GM19035 (cell line): ENCODE results near the gene SLC16A10.

Experiments used
- ATAC-seq: cut with Tn5 transposase; IDR thresholded peaks from one replicate; pipeline ENCODE4 v1.9.1; 2021; ENCODE audit not compliant: unreplicated experiment

Gene SLC16A10

DNA sequence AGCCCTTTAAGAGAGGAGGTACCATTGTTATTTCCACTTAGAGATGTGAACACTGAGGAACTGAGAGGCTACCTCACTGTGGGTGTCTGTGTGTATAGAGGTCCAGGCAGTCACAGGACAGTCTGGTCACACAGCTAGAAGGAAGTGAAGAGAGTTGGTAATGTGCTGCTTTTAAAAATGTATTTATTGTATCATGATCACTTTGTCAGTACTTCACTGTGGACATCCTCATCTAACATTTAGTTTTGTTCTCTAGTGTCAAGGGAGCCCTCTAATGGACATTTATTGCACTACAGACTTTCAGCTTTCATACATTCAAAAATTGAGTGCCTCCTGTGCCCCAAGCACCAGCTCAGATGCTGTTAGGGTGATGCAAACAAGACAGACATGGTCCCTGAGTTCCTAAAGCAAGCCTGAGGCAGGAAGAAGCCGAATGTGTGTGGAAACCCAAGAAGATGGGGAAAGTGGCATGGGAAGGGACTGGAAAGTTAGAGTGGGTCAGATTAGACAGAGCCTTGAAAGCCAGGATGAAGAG is 123.0 kb downstream of the SLC16A10 start:
- ATAC-seq = peak; percentile 70

DNA sequence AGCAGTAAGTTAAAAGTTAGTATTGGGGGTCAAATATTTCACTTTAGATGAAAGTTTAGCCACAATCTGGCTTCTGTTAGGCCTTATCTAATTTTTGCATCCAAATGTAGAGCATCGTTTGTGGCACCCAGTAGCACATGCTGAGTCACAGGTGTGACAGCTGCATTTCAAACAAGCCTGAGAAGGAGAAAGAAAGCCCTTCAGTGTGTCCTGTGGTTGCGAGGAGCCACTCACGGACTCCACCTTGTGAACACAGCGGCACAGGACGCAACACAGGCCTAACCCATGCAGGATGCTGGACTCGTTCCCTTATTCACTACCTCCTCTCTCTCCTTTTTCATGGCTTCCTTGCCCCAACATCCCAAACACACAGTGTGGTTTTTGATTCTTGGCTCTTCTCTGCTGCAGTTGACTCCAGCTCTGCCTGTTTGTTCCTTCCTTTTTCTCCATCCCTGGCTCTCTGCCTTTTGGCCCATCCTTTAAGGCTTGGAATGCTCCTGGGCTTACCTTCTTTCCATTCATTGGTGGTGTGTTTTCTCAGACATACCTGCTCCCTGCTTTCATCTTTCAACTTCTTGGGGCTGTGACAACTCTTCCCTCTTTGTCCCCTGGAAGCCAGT is 124.2 kb downstream of the SLC16A10 start:
- no peak for ATAC-seq

DNA sequence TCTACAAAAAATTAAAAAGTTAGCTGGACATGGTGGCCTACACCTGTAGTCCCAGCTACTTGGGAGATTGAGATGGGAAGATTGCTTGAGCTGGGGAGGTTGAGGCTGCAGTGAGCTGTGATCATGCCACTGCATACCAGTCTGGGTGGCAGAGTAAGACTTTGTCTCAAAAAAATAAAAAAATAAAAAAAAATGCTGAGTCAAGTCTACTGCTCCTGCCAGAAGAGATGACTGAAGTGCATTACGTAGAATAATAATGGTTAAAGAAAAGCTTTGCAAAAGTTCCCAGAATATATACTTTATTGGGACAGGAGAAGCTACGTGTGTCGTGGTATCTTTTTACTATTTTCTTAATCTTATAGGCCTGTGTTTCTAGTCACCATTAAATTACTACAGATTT is 125.3 kb downstream of the SLC16A10 start:
- no peak for ATAC-seq

DNA sequence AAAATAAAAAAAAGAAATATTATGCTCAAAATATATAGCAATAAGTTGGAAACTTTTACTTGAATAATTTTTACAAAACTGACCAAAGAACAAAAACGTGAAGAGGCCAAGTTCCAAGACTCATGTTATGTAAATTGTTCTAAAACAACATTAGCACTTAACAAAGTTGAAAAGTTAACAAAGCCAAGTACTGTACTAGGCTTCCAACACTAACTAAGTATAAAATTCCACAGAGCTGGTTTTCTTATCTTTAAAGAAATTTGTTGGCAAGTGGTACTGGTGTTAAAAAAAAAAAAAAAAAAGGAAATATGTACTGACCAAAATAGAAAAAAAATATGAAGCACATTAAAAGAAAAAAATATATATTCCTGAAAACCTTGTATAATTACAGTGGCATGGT is 127.8 kb downstream of the SLC16A10 start:
- no peak for ATAC-seq

DNA sequence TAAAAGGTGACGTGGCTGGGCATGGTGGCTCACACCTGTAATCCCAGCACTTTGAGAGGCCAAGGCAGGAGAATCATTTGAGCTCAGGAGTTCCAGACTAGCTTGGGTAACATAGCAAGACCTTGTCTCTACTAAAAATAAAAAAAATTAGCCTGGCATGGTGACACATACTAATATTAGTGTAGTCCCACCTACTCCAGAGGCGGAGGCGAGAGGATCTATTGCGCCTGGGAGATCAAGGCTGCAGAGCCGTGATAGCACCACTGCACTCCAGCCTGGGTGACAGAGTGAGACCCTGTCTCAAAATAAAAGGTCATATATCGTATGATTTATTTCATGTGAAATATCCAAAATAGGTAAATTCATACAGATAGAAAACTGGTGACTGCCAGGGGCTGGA is 132.5 kb downstream of the SLC16A10 start:
- ATAC-seq = no peak

DNA sequence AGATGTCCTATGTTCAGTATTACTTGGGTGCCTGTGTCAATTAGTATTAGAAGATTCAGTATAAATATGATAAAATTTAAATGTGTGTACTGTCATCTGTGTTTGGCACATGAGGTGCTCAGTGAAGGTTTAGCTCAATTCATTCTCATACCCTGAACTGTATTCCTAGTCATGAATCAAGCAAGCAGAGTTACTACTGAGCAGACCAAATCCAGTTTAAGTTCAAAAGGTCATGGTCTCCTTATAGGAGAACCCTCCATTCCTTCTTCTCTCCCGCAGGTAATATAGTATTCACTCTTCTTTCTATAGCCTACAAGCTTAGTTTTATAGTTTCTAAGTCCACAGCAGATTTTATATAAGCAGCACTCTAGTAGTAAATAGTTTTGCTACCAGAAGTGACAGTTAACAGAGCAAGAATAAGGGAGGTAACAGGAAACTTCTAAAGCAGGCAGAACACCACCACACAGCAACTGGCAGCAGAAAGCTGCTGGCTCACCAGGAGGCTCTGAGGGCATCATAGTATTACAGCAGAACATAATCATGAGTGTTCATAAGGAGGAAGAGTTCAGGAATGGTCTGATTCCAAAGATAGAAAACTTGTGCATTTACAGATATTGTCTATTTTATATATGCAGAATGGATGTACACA is 133.2 kb downstream of the SLC16A10 start:
- ATAC-seq = no peak

DNA sequence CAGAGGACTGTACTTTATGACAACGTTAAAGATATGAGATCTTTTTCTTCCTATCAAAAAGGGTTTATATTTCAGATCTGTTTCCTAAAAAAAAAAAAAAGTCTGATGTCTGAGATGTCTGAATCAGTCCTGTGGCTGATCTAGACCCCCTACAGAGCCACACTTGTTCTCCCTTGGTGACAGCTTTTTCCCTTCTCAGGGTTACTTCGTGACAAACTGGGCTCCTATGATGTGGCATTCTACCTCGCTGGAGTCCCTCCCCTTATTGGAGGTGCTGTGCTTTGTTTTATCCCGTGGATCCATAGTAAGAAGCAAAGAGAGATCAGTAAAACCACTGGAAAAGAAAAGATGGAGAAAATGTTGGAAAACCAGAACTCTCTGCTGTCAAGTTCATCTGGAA is 134.5 kb downstream of the SLC16A10 start:
- no peak for ATAC-seq

DNA sequence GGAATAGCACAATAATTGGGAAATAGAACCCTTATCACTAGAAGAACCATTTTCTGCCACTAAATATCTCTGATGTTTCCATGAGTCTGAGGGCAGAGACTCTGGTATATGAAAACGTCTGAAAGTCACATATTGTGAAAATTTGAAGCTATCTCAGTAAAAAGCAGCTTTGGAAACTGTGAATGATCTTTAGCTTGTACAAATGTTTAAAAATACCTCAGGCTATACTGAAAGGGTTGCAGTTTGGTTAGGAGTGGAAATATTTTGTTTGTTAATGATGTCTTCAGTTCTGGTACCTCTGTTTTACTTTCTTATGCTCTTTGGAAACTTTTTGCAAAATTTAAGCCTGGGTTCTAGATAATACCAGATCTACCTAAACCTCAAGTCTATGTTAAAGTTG is 135.0 kb downstream of the SLC16A10 start:
- ATAC-seq = no peak

DNA sequence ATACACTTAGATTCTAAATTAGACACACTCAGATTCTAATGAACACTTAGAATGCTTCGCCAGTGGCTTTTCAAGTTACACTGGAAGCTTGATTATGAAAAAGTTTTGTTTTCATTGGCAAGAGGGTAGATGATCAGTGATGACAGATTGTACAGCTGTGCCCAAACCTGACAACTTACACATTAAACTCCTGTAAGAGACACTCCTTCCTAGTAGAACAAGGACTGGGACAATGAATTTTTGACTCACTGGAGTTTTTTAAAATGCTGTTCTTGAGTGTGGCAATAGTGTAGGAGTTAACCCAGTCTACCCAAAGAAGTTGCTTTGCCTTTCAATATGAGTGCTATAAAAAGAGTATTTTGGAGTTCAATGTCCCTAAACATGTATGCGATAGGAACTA is 140.8 kb downstream of the SLC16A10 start:
- ATAC-seq = no peak

DNA sequence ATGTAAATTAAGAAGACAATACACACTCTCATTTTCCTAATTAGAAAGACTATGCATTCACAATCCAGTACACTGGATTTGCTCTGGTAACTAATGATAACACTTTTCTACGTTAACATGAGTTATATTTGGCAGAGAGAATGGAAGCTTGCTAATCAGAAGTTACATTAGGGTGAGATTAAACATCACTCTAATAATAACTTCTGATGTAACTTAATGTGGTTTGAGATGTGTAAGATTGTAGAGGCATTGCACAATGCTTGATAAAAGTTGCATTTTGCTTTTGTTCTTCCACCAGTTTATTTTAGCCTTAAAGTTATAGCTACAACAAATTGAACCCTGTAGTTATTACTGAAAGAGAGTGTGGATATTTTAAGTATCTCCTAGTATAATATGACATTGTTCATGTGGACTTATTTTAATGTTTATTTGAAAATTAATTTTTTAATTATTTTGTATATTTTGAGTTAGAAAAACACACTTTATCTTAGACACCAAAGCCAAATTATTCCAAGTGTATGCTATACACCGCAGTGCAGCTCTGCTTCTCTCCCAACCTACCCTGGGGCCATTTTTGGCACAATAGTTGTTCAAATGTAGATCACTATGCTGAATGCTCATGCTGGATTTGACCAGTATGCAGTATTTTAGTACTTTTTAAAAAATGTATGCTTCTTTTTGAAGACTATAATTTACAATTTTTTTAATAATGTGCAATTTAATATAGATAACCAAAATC is 143.2 kb downstream of the SLC16A10 start:
- no peak for ATAC-seq

DNA sequence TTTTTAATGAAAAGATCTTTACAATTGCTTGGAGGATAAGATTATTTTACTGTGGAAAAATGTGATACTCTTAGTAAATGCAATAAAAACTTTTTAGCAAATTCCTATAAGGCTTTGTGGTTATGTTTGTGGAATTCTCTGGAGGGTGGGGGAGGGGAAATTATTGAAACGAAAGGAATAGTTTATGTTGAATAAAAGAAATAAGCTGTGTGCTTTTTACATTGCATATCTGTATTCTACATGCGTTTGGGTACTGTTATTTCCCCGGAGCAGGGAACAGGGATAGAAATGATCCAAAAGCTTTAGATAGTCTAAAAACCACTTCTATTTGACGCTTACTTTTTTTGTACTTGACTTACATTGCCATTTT is 143.8 kb downstream of the SLC16A10 start:
- ATAC-seq = no peak

DNA sequence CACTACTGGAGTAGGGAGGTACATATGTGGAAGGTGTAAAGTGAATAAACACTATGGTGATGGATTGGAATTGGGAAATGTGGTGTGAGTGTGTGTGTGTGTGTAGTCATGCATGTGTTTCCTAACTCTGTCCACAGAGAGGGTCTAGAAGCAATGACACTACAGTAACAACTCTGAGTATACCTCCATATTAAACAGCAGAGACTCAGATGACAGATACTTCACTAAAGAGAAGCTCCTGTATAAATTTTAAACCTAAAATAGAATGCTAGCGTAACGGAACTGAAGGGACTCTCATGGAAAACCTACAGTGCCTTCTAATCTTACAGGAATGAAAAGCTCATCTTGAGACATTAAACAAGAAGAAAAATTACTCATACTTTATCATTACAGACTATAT is 150.5 kb downstream of the SLC16A10 start:
- ATAC-seq = no peak

DNA sequence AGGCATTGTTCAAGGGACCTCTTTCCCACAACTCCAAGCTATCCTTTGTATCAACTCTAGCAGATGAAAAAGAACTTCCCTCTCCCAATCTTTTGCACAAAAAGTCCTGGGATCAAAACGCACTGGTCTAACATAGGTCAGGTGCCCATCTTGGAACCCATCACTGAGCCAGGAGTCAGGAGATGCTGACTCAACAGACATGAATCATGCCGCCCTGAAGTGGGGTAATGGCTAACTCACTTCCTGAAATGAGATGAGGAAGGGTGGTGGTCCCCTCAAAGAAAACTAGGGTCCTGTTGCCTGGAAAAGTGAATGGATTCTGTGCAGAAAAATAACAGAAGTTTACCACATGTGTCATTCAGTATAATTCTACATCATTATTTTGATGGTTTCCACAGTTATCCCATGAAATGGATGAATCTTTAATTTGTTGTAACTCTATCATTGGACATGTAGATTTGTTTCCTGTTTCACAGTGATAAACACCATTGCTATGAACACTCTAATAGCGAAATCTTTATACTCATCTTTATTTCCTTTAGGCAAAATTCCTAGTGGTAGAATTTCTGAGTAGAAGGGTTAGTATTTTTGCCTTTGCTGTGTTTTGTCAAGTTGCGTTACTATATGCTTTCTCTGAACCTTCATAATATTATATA is 151.3 kb downstream of the SLC16A10 start:
- ATAC-seq = no peak

DNA sequence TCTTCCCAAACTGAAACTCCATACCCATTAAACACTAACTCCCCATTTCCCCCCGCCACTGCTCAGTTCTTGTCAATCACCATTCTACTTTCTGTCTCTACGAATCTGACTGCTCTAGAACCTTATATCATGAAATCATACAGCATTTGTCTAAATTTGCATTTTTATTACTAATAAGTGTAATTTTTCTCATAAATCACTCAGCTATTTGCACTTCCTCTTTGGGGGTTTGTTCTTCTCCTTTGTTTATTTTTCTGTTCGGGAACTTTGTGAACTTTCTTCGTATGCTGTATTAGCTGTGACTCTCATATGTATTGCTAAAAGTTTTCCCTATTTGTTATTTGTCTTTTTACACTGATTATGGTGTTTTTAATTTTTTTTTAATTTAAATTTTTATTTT is 152.2 kb downstream of the SLC16A10 start:
- no peak for ATAC-seq

DNA sequence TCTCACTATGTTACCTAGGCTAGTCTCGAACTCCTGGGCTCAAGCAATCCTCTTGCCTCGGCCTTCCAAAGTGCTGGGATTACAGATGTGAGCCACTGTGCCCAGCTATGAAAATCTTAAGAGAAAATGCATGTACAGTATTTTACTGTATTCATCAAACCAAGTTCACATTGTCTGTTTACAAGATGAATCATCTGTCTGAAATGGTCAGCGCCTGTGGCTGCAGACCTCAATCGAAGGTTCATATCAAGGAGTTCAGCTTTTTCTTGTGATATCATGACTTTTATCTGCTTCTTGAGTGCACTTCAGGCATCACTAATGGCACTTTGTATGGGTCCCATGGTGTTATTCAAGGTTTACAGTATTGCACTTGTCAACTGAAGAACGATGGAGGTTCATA is 155.1 kb downstream of the SLC16A10 start:
- ATAC-seq = no peak

DNA sequence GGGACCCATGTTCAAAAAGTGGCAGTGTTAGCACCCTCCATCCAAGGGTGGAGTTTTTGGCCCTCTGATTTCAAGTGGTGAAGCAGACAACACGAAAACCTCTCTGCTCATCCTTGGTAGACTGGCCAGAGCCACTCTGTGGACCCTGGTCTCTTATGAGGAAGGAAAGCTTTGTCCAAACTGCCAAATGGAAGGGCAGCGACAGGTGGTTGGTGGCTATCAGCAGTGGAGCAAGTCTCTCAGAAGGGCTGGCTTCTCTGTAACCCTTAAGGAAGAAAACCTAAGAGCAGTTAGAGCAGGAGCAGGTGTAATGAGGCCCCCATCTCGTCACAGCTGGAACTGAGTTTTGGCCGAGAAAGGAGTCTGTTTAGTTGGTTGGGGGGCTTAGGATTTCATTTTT is 155.8 kb downstream of the SLC16A10 start:
- no peak for ATAC-seq

DNA sequence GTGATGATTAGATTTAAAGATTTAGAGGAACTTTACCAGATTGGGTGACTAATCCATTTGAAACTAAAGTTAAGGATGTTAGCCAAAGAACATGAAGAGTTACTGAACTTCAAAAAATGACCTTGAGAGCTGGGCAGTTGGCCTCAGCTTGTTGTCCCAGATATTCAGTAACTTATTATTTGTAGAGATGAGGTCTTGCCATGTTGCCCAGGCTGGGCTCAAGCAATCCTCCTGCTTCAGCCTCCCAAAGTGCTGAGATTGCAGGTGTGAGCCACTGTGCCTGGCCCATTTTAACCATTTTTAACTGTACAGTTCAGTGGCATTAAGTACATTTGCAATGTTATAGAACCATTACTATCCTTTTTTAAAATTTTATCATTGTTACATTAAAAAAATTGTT is 161.5 kb downstream of the SLC16A10 start:
- ATAC-seq = no peak

DNA sequence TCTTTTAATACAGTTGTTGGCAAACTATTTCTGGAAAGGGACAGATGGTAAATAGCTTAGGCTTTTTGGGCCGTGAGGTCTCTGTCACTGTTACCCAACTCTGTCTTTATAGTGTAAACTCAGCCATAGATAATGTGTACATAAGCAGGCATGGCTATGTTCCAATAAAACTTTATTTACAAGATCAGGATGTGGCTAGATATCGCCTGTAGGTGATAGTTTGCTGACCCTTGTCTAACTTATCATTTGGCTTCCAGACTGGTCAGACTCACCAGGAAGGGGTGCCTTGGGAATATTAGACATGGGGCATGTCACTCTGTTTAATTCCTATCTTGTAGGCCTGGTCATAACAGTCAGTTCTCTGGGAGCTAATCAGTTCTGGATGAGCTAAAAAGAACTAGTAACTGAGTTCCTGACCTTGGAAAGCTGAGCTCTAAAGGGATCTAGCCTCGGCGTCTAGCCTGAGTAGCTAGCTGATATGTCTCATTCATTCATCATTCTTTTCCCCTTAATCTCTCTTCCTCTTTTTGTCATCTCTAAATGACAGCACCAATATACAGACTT is 163.6 kb downstream of the SLC16A10 start:
- ATAC-seq = no peak

DNA sequence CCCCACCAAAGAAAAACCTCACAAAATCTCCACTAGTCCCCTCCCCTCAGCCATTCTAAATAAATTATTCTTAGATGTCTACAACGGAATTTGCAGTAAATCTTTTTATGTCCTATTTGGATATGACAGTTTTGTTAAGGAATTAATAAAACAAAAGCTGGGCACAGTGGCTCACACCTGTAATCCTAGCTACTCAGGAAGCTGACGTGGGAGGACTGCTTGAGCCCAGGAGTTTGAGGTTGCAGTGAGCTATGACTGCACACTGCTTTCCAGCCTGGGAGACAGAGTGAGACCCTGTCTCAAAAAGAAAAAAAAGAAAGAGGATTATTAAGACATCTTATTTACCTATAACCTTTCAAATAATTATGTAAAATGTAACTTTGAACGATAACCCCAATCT is 165.4 kb downstream of the SLC16A10 start:
- no peak for ATAC-seq

DNA sequence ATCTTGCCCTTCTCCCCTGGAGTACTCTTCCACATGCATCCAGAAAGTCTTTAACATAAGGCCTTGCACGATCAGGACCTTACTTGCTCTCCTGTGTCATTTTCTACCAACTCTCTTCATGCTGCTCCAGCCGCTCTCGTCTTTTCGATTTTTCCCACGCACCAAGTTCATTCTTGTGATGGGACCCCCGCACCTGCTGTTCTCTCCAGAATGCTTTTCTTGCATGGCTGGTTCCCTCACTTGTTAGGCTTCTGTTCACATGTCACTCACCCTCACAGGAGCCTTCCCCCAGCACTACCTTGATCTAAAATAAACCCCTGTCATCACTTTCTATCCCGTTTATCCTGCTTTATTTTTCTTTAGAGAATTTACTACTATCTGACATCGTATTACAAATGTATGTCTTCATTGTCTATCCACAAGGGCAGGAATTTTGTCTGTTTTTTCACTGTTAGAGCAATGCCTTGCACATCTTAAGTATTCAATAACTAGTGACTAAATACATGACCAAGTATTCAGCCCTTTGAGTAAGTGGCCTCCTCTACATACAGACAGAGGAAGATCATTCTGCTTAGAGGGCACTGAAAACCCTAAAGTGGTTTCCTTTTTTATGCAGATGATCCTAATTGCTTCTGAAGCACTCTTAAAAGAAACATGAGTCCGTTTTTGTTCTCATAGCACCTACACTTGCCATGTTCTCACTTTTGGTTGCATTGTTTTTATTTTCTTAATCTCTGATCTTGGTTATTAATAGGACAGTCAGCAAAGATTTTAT is 166.9 kb downstream of the SLC16A10 start:
- no peak for ATAC-seq

DNA sequence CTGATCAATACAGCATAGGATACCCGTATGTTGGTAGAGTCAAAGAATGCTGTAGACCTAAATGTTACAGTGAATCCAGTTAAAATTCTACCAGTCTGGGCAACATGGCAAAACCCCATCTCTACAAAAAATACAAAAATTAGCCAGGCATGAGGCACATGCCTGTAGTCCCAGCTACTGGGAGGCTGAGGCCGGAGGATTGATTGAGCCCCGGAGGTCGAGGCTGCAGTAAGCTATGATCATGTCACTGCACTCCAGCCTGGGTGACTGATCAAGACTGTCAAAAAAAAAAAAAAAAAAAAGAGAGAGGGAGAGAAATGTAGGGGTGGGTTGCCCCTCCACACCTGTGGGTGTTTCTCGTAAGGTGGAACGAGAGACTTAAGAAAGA is 167.5 kb downstream of the SLC16A10 start:
- no peak for ATAC-seq
